Heart left ventricle (tissue), 16 donors: ENCODE data around the gene MTCH2. TPM values are rescaled to one million over a fixed set of nuclear protein-coding genes. Genes with fewer than 3 reads are reported as not detected.

Source experiments
- ATAC-seq, 4 donors: fragments of 200-7000 bp; cut with Tn5 transposase; one replicate each; pipeline ENCODE4 v1.9.1; 2020 to 2022; ENCODE audit warnings: moderate library complexity in 4 of 4, mild to moderate bottlenecking in 3 of 4, moderate number of reproducible peaks in 1 of 4
- DNase-seq, 5 donors: peaks; one replicate each; pipeline ENCODE4 v3.0.0-alpha.2; 2020
- H3K27ac ChIP-seq, 12 donors: fragments of 200-600 bp; sonication (generic) in 4 of 12; one replicate each; pipeline versions ENCODE4 v1.5.0 to v1.8.0; 2016 to 2022; ENCODE audit warnings: mild to moderate bottlenecking in 2 of 12
- H3K27me3 ChIP-seq, 9 donors: fragments of 200-600 bp; sonication (generic) in 2 of 9; one replicate each; pipeline versions ENCODE4 v1.5.1 to v1.8.0; 2016 to 2022; ENCODE audit warnings: mild to moderate bottlenecking in 3 of 9
- H3K36me3 ChIP-seq, 9 donors: fragments of 200-600 bp; sonication (generic) in 2 of 9; one replicate each; pipeline versions ENCODE4 v1.5.0 to v1.8.0; 2018 to 2022; ENCODE audit warnings: mild to moderate bottlenecking in 2 of 9
- H3K4me1 ChIP-seq, 12 donors: fragments of 200-600 bp; sonication (generic) in 4 of 12; one replicate each; pipeline versions ENCODE4 v1.5.0 to v1.8.0; 2016 to 2022; ENCODE audit warnings: mild to moderate bottlenecking in 3 of 12
- H3K4me3 ChIP-seq, 12 donors: fragments of 200-600 bp; sonication (generic) in 4 of 12; one replicate each; pipeline versions ENCODE4 v1.5.0 to v1.8.0; 2017 to 2022; ENCODE audit warnings: mild to moderate bottlenecking in 9 of 12, moderate library complexity in 4 of 12
- H3K9me3 ChIP-seq, 12 donors: fragments of 200-600 bp; sonication (generic) in 4 of 12; one replicate each; pipeline versions ENCODE4 v1.5.0 to v1.8.0; 2016 to 2022; ENCODE audit warnings: mild to moderate bottlenecking in 1 of 12
- POLR2A ChIP-seq, 2 donors: fragments of 450-650 bp; IDR thresholded peaks; one replicate each; pipeline ENCODE4 v1.6.1; 2017; ENCODE audit warnings: antibody characterized with exemption in 2 of 2, mild to moderate bottlenecking in 2 of 2, moderate library complexity in 2 of 2
- WGBS, 4 donors: extraction: QIAGEN DNeasy Blood & Tissue Kit in 2 of 4; methylation state at CpG; one replicate each; pipeline versions ENCODE4 v1.1.5 to v1.1.7; 2013 to 2018; 5-methylcytosine and 5-hydroxymethylcytosine counted together
- intact Hi-C, 10 donors: fragments of 100-400 bp; cut with DNase I; formaldehyde crosslinking; loops; one replicate each; pipeline versions ENCODE4 v1.11.1 to v1.14.2; 2022
- polyA plus RNA-seq, 2 donors: library from polyadenylated mRNA; stranded (reverse); fragments of 200-250 nt; gene quantifications; one replicate each; pipeline ENCODE4 v1.2.3, GENCODE V29; 2013
- total RNA-seq, 9 donors: library from RNA; depleted of rRNA in 2 of 9; stranded (reverse); fragments of >200 nt in 2 of 9; fragmentation: NEBNext Ultra II Directional in 3 of 9; extraction: Animal tissue kit (Norgen Biotek cat#: 25700) in 3 of 9; gene quantifications; one replicate each; pipeline versions ENCODE4 v1.1.0 to v1.2.4, GENCODE V29; 2016 to 2023
- TF ChIP-seq, protein P1 (sequence below), 12 donors: fragments of 200-600 bp; sonication (generic) in 4 of 12; IDR thresholded peaks; one replicate each; pipeline versions ENCODE4 v1.5.0 to v1.8.0; 2018 to 2022; ENCODE audit warnings: antibody characterized with exemption in 12 of 12, mild to moderate bottlenecking in 5 of 12
- donor health status: ischemic (EF 13 %, LVEDD 7.1; RV severe dilation, severe dysfunction).
- donor health status: healthy with polysubstance abuse.
- donor health status: DM: no; HTN: yes; CAD: no.
- donor health status: DM: no; HTN: no; CAD: no.
- donor health status: ischemic (EF 25% LVEDD 6.9; RV normal size, moderate dysfunction).
- donor health status: ischemic (EF 25% LVEDD 5.7; RV mildly dilated, moderate dysfunction).
- donor health status: healthy.
- donor health status: DM: yes; HTN: yes; CAD: no.
- donor health status: ischemic (EF 35%, LVEDD 5.7; RV mildly dilated, moderate dysfunction).
- donor health status: nonischemic (EF 11% LVEDD 7.7; RV severe dilation, severe dysfunction).
- donor health status: DM: yes; HTN: yes; CAD: no.
- donor health status: PGD.
- donor health status: ischemic (EF 29% LVEDD 5.4; RV normal size, mild dysfunction).
- donor health status: nonischemic (EF 23%, LVEDD 6.1; RV moderate dilation, normal function).

Gene MTCH2
- total and polyA plus RNA-seq, 11 donors, result 38.2 to 135 (median 95.9) TPM

DNA sequence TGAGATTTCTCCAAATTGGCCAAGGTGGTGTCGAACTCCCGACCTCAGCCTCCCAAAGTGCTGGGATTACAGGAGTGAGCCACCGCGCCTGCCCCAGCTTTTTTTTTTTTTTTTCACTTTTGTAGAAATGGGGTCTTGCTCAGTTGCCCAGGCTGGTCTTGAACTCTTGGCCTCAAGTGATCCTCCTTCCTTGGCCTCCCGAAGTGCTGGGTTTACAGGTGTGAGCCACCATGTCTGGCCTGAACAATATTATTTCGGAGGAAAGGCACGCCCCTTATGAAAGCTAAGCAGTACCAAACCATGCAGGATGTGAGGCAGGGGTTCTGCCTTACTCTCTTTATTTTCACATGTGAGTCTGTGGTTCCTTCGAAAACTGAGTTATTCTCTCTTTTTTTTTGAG, 16.1 kb downstream of the MTCH2 start:
- Histone ChIP-seq H3K36me3 (peaks cover 3 to 100% (median 100%) of the 10 kb centered on the region in 9 donors), H3K27ac (no peak overlapping the region), H3K9me3 (no peaks in the 10 kb centered on the region), H3K27me3 (no peaks in the 10 kb centered on the region), H3K4me1 (peaks cover 0 to 6% (median 0%) of the 10 kb centered on the region in 12 donors), H3K4me3 (no peak overlapping the region)
- no peak for DNase-seq
- ATAC-seq, result no peak
- 91 to 98% (median 97%) methylated on average over 8 of the region's 8 CpGs for WGBS, 4 donors
- intact Hi-C loops, result no loop called here
- TF ChIP-seq, protein P1, sequence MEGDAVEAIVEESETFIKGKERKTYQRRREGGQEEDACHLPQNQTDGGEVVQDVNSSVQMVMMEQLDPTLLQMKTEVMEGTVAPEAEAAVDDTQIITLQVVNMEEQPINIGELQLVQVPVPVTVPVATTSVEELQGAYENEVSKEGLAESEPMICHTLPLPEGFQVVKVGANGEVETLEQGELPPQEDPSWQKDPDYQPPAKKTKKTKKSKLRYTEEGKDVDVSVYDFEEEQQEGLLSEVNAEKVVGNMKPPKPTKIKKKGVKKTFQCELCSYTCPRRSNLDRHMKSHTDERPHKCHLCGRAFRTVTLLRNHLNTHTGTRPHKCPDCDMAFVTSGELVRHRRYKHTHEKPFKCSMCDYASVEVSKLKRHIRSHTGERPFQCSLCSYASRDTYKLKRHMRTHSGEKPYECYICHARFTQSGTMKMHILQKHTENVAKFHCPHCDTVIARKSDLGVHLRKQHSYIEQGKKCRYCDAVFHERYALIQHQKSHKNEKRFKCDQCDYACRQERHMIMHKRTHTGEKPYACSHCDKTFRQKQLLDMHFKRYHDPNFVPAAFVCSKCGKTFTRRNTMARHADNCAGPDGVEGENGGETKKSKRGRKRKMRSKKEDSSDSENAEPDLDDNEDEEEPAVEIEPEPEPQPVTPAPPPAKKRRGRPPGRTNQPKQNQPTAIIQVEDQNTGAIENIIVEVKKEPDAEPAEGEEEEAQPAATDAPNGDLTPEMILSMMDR (IDR thresholded peaks at IDR 0.05), result no peak
- no peak for TF ChIP-seq POLR2A (IDR thresholded peaks at IDR 0.05)

DNA sequence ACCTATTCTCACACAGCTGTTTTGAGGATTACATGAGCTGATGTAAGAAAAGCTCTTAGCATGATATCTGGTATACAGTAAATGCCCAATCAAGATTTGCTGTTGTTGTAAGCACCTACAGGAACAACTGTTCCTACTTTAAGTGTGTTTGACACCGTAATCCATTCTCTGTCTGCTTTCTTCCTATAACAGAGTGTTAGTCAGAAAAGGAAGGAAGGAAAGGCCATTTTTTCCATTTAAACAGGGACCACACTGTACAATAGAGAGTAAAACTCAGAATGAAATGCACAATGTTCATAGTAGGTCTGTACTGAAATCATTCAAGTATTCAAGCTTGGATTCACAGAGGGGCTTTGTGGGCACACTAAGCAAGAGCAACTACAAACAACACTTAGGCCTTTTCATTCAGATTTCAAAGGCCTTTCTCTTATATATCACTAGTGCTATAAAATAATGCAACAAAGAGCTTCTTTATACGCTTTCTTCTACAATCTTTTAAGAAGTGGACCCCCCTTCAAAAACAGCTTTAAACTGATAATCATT, 21.5 kb downstream of the MTCH2 start:
- Histone ChIP-seq H3K36me3 (peaks cover 0 to 98% (median 79%) of the 10 kb centered on the region in 9 donors), H3K4me1 (peaks cover 0 to 12% (median 3%) of the 10 kb centered on the region in 12 donors), H3K27me3 (no peaks in the 10 kb centered on the region), H3K9me3 (no peaks in the 10 kb centered on the region), H3K27ac (no peak overlapping the region), H3K4me3 (no peak overlapping the region)
- WGBS, 4 donors, result 78 to 88% (median 84%) methylated on average over 2 of the region's 2 CpGs
- ATAC-seq (no peak), DNase-seq (no peak)
- intact Hi-C loops, result no loop called here
- TF ChIP-seq POLR2A (IDR thresholded peaks at IDR 0.05), result no peak

DNA sequence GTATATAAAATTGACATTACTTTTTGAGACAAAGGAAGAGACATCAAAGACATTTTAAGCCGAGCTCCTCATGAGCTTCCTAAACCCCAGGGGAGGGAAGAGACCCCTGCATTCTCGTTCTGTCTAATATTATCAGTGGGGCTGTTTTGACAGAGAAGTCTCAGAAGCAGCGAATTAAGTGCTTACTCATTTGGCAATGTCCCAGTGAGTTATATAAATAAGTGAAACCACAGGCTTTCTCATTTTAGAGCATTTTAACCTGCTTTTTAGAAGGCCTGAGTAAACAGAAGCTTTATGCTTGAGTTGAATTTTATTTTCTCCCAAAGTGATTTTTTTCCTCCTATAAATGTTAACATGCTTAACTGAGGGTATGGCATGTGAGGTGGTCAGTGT, 24.9 kb downstream of the MTCH2 start:
- TF ChIP-seq, protein P1 (IDR thresholded peaks at IDR 0.05), result peak in 1 of 12 donors; percentile 4
- TF ChIP-seq POLR2A (IDR thresholded peaks at IDR 0.05), result no peak
- H3K4me3 ChIP-seq, result no peak overlapping the region
- no peaks in the 10 kb centered on the region for H3K27me3 ChIP-seq
- DNase-seq, result no peak
- peaks cover 0 to 12% (median 3%) of the 10 kb centered on the region in 12 donors for H3K4me1 ChIP-seq
- H3K9me3 ChIP-seq, result no peaks in the 10 kb centered on the region
- peaks cover 0 to 67% (median 44%) of the 10 kb centered on the region in 9 donors for H3K36me3 ChIP-seq
- ATAC-seq, result no peak
- WGBS, 4 donors, result 49 to 59% (median 51%) methylated on average over 3 of the region's 3 CpGs
- intact Hi-C loops, result loop anchor here in 6 of 10 donors (2.0 to 10.0 kb wide), 5 partner anchors 50 to 243 kb away; partner anchors contain the start of genes PTPMT1 (in 1 of the 6) and SPI1 (in 1 of the 6)
- H3K27ac ChIP-seq, result peak overlapping the region in 2 of 12 donors; percentile 3 to 4

DNA sequence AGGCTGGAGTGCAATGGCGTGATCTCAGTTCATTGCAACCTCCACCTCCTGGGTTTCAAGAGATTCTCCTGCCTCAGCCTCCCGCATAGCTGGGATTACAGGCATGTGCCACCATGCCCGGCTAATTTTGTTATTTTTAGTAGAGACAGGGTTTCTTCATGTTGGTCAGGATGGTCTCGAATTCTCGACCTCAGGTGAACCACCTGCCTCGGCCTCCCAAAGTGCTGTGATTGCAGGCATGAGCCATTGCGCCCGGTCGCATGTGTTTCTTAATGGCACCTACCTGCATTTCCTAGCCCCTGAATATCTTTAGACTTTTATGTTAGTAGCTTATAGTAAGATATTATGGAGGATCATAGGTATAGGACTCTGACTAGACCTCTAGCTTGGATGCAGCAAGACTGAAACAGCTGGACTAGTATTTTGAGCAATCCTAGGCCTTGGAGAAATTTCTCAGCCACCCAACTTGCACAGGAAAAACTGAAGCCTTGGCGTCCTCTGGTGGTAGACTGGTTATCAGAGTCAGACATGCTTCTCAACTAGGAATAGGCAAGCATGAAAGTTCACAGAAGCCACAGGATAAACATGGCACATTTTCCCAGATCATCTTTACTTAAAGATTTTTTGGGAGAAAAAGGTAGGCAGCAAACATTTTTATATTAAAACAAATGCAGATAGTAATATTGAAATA, 25.5 kb downstream of the MTCH2 start:
- intact Hi-C loops, result loop anchor here in 6 of 10 donors (2.0 to 10.0 kb wide), 5 partner anchors 50 to 242 kb away; partner anchors contain the start of genes PTPMT1 (in 1 of the 6) and SPI1 (in 1 of the 6)
- no peak overlapping the region for H3K4me3 ChIP-seq
- no peak for TF ChIP-seq POLR2A (IDR thresholded peaks at IDR 0.05)
- TF ChIP-seq, protein P1 (IDR thresholded peaks at IDR 0.05), result peak; percentile 19 to 85 (median 70)
- 80 to 87% (median 86%) methylated on average over 10 of the region's 10 CpGs for WGBS, 4 donors
- ATAC-seq (peak; percentile 49 to 85 (median 82)), DNase-seq (peak in 4 of 5 donors; percentile 46 to 66 (median 62))
- H3K27me3 ChIP-seq, result no peaks in the 10 kb centered on the region
- peaks cover 0 to 12% (median 3%) of the 10 kb centered on the region in 12 donors for H3K4me1 ChIP-seq
- peak overlapping the region in 1 of 12 donors; percentile 4 for H3K27ac ChIP-seq
- peaks cover 0 to 62% (median 39%) of the 10 kb centered on the region in 9 donors for H3K36me3 ChIP-seq
- no peaks in the 10 kb centered on the region for H3K9me3 ChIP-seq
